IPS DF 6.9 (cell line): ENCODE results near the gene MPP2.
A peak's percentile ranks its signal among the peaks of the same experiment; 100 is the strongest.

Source experiments
- DNase-seq: peaks from one replicate; pipeline ENCODE4 v3.0.0-alpha.2; 2013; ENCODE audit warnings: low read depth, low spot score
- H3K27ac ChIP-seq: one replicate; pipeline ENCODE4 v1.5.1; 2013; ENCODE audit warnings: low read length, control low read depth
- H3K27me3 ChIP-seq: 2 replicates; pipeline ENCODE4 v1.6.1; 2013; ENCODE audit warnings: mild to moderate bottlenecking, low read length; ENCODE audit not compliant: control insufficient read depth, insufficient read depth
- H3K36me3 ChIP-seq: 2 replicates; pipeline ENCODE4 v1.6.1; 2013; ENCODE audit warnings: low read length; ENCODE audit not compliant: control insufficient read depth, insufficient read depth
- H3K4me1 ChIP-seq: 2 replicates; pipeline ENCODE4 v1.6.1; 2013; ENCODE audit warnings: low read length; ENCODE audit not compliant: control insufficient read depth, insufficient read depth
- H3K4me3 ChIP-seq: 2 replicates; pipeline ENCODE4 v1.5.1; 2013; ENCODE audit warnings: mild to moderate bottlenecking, low read length
- H3K9me3 ChIP-seq: 2 replicates; pipeline ENCODE4 v1.6.1; 2013; ENCODE audit warnings: low read length, inconsistent platforms; ENCODE audit not compliant: control insufficient read depth, insufficient read depth
- WGBS: extraction: QIAGEN DNeasy Blood & Tissue Kit; methylation state at CpG from one replicate; pipeline ENCODE4 v1.1.7; 2013; ENCODE audit warnings: mixed read lengths, missing lambda C conversion rate; ENCODE audit not compliant: insufficient read length, insufficient coverage; 5-methylcytosine and 5-hydroxymethylcytosine counted together

The MPP2 gene

DNA sequence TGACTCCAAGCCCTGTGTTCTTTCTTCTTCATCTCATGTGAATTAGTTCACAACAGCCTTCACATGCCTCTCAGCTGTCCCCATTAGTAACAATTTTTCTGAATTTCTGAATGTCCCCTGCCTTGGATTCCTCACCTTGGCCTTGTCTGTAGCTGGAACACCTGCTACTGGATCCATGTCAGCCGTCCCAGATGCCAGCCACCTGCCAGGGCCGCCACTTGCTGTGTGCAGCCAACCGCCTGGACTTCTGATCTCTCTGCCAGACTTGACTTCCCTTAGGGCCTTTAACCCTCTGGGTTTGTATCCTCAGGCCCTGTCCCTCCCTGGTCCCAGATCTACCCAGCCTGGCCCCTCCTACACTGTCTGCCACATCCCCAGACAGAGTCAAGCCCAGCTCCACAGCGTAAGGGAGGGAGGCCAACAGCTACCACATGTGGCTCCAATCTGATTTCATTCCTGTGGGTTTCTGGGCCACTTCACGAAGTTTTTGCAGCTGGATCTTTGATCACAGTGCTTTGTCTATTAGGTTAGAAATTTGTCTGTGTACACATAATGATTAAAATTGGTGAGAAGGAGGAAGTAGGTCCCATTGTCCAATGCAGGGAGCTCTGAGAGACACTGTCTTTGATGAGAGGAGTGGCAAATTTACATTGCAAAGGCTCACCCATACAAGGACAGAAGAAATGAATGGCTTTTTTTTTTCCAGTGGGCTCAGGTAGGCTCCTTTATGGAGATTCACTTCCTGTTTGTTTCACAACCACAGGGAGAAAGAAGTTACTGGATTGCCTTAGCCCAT, 15.3 kb downstream of the MPP2 start:
- no peaks in the 10 kb centered on the region for H3K9me3 ChIP-seq
- no peak for DNase-seq
- H3K4me3 ChIP-seq: no peak overlapping the region
- peaks cover 5% of the 10 kb centered on the region; the same call in 1 of the 2 replicates for H3K4me1 ChIP-seq
- H3K27ac ChIP-seq: peak overlapping the region; percentile 42
- H3K27me3 ChIP-seq: no peaks in the 10 kb centered on the region
- H3K36me3 ChIP-seq: no peaks in the 10 kb centered on the region
- no CpG with 5 or more reads among the region's 5 CpGs for WGBS

- Histone ChIP-seq H3K9me3 (no peaks in the 10 kb centered on the region), H3K27me3 (no peaks in the 10 kb centered on the region), H3K4me3 (no peak overlapping the region), H3K27ac (no peak overlapping the region), H3K36me3 (no peaks in the 10 kb centered on the region), H3K4me1 (peaks cover 5% of the 10 kb centered on the region; the same call in 1 of the 2 replicates)
- WGBS: no CpG with 5 or more reads among the region's 1 CpG
- DNase-seq: no peak
Measured at GRCh38 chr17:43890240-43890639, 17.1 kb downstream of the MPP2 start.

DNA sequence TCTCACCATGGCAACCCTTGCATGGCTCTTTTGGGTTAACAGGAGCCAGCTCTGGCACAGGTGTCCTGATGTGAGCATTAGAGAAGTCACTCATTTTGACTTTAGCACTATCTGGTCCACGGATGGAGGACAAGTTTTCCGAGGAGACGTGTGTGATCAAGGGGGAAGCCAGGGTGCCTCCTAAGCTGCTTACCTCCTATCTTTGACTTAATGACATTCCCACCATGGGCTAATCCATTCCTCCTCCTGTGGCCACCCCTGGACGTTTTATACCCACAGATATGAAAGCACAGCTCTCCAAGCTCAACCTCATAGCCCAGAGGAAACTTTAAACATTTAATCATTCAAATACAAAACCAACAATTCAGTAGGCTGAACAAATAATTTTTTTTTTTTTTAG, 18.8 kb downstream of the MPP2 start:
- Histone ChIP-seq H3K27me3 (no peaks in the 10 kb centered on the region), H3K36me3 (no peaks in the 10 kb centered on the region), H3K27ac (no peak overlapping the region), H3K4me1 (peaks cover 5% of the 10 kb centered on the region; the same call in 1 of the 2 replicates), H3K9me3 (no peaks in the 10 kb centered on the region), H3K4me3 (no peak overlapping the region)
- WGBS: no CpG with 5 or more reads among the region's 4 CpGs
- no peak for DNase-seq

DNA sequence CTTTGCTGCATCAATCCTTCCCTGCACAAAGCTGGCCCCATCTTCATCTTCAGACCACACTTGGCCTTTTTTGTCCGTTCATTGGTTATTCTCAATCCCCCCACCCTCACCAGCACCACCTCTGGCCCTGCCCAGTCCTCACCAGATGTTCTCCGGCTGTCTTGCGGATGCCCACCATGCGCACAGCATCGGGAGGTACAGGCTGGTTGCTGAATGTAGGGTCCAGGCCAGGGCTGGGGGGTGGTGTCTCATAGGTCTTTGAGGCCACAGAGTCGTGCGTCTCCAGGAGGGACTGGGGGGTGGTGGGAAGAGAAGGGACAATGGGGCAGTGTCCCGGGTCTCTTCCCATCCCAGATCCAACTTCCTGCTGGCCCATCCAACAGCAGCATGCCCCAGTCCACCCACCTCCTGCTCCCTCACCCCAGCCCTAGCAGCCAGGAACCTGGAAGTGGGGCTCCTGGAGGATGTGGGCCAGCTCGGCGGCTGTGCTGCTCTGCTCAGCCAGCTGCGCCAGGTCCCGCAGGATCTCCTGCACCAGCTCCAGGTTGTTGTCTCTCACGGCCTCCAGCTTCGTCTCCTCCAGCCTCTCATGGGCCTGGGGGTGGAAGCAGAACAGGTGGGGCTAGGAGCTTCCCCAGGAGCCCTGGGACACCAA, 24.4 kb downstream of the MPP2 start:
- Histone ChIP-seq H3K27me3 (no peaks in the 10 kb centered on the region), H3K36me3 (peaks cover 5% of the 10 kb centered on the region), H3K27ac (no peak overlapping the region), H3K4me1 (peaks cover 1% of the 10 kb centered on the region; the same call in 1 of the 2 replicates), H3K4me3 (no peak overlapping the region), H3K9me3 (no peaks in the 10 kb centered on the region)
- no peak for DNase-seq
- no CpG with 5 or more reads among the region's 14 CpGs for WGBS

DNA sequence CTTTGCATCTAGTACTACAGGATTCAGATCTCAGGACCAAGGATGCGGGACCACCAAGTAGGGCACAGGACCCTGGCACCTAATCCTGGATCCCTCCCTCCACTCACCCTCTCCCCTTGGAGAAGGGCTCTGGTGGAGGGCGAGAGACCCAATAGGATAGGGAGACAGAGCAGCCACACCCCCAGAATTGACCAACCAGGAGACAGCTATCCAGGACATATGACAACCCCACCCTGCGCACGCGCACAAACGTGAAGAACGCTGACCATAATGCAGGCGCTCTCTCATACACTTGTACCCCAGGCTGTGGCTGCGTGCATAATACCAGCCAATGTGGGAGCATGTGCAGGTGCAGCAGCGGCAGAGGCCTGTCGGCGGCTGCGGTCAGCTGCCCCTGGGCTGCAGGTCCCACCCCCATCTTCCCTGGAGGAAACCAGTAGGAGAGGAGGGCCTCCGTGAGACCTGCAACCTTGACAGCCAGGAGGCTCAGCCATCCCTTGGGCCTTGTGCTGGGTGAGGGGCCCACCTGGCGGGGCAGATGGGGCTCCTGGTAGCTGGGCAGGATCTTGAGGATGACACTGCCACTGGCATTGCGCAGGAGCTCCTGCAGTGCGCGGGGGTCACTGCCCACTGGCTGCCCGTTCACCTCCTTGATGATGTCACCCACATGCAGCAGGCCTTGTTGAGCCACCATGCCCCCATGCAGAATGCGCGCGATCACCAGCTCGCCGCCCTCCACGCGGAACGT, 25.4 kb downstream of the MPP2 start:
- H3K4me1 ChIP-seq: peaks cover 1% of the 10 kb centered on the region; the same call in 1 of the 2 replicates
- no CpG with 5 or more reads among the region's 27 CpGs for whole genome bisulfite sequencing

GRCh38 chr17:43881181-43881580, 26.2 kb downstream of the MPP2 start:
- no peak overlapping the region for H3K4me3 ChIP-seq
- DNase-seq: no peak
- no peaks in the 10 kb centered on the region for H3K9me3 ChIP-seq
- H3K27ac ChIP-seq: no peak overlapping the region
- peaks cover 9% of the 10 kb centered on the region for H3K36me3 ChIP-seq
- H3K27me3 ChIP-seq: no peaks in the 10 kb centered on the region
- peaks cover 1% of the 10 kb centered on the region; the same call in 1 of the 2 replicates for H3K4me1 ChIP-seq
- WGBS: no CpG with 5 or more reads among the region's 12 CpGs

More for the DNA sequence above, 25.4 kb downstream of the MPP2 start:
- DNase-seq: no peak
- Histone ChIP-seq H3K27me3 (no peaks in the 10 kb centered on the region), H3K36me3 (peaks cover 7% of the 10 kb centered on the region), H3K9me3 (no peaks in the 10 kb centered on the region), H3K4me3 (no peak overlapping the region), H3K27ac (no peak overlapping the region)

- WGBS: no CpG with 5 or more reads among the region's 20 CpGs
- Histone ChIP-seq H3K36me3 (peaks cover 9% of the 10 kb centered on the region), H3K27me3 (no peaks in the 10 kb centered on the region), H3K27ac (no peak overlapping the region), H3K4me1 (peaks cover 1% of the 10 kb centered on the region; the same call in 1 of the 2 replicates), H3K4me3 (no peak overlapping the region), H3K9me3 (no peaks in the 10 kb centered on the region)
- DNase-seq: no peak
Measured at GRCh38 chr17:43880420-43880991, 26.8 kb downstream of the MPP2 start.

DNA sequence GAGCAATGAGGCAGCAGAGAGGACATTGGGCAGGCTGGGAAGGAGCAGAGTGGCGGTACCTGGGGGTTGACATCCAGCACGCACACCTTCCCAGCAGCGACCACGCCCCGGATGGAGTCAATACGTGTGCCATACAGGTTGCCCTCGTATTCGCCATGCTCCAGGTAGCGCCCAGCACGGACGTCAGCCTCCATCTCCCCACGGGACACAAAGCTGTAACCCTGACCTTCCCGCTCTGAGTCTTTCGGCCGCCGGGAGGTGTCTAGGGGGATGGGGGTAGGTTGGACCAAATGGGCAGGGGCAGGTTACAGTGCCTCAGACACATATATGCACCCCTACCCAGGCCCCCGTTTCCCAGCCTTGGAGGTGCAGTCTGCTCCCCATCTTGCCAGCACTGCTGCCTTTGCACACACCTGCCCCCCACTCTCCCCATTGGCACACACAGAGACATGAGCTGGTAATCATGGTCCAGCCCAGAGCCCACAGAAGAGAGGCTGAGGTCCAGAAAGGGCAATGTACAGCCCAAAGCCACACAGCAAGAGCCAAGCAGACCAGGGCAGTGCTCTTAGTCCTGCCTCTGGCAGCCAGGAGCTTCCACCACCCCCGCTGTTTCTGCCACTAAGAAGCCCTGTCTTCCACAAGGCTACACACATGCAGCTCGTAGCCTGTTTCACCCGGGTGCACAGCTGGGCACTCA, 27.5 kb downstream of the MPP2 start:
- H3K27ac ChIP-seq: no peak overlapping the region
- DNase-seq: no peak
- peaks cover 9% of the 10 kb centered on the region for H3K36me3 ChIP-seq
- H3K27me3 ChIP-seq: no peaks in the 10 kb centered on the region
- no CpG with 5 or more reads among the region's 20 CpGs for WGBS
- peaks cover 1% of the 10 kb centered on the region; the same call in 1 of the 2 replicates for H3K4me1 ChIP-seq
- H3K4me3 ChIP-seq: no peak overlapping the region
- no peaks in the 10 kb centered on the region for H3K9me3 ChIP-seq

- peak; percentile 72 for DNase-seq
- Histone ChIP-seq H3K4me3 (no peak overlapping the region), H3K9me3 (no peaks in the 10 kb centered on the region), H3K4me1 (peaks cover 1% of the 10 kb centered on the region; the same call in 1 of the 2 replicates), H3K27ac (no peak overlapping the region), H3K36me3 (peaks cover 9% of the 10 kb centered on the region), H3K27me3 (no peaks in the 10 kb centered on the region)
- WGBS: no CpG with 5 or more reads among the region's 13 CpGs
Measured at GRCh38 chr17:43878260-43879175, 28.8 kb downstream of the MPP2 start.
